ENCODE results near the gene SNX12. TPM values are rescaled to one million over a fixed set of nuclear protein-coding genes. Genes with fewer than 3 reads are reported as not detected.

Gene SNX12
- total RNA-seq (2014; rRNA removed; shearing (Covaris generic)): 75.6 and 86.4 TPM in 2 replicates

GRCh38 chrX:71068044-71068918 is at the start of gene SNX12:
TSS of gene SNX12 (minus strand) at chrX:71068334. CDS start at chrX:71068306, 28 bp downstream.
- DNase-seq (ENCODE audit: low read depth): peak; percentile 97

- no peak for DNase-seq (ENCODE audit: low read depth)
Measured at GRCh38 chrX:71117358-71117757, 49.2 kb upstream of the SNX12 start.

DNA sequence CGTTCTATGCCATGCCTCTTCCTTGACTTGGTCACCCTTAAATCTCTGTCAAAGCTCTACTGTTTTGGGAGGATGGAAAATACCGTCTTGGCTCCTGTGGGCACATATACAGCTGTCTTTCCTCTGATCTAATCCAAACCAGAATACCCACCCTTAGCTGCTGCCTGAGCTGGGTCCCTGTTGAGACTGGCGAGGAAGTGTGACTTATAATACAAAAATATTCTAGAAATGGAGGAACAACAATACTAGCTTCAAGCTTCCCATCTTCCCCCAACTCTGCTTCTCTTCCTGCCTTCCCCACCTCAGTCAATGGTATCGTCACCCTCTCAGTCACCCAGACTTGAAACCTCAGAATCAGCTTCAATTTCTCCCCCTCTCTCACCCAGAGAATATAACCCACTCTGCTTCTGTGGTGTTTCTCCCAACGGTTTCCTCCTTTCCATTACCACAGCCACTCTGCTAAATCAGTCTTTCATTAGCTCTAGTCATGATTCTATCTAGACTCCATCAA is 43.8 kb upstream of the SNX12 start:
- DNase-seq (ENCODE audit: low read depth): no peak

GRCh38 chrX:71111141-71111843 is 43.2 kb upstream of the SNX12 start, which contains the start of gene IL2RG:
TSS of gene IL2RG (minus strand) at chrX:71111577. CDS start at chrX:71111539, 38 bp downstream.
- DNase-seq (ENCODE audit: low read depth): no peak

DNA sequence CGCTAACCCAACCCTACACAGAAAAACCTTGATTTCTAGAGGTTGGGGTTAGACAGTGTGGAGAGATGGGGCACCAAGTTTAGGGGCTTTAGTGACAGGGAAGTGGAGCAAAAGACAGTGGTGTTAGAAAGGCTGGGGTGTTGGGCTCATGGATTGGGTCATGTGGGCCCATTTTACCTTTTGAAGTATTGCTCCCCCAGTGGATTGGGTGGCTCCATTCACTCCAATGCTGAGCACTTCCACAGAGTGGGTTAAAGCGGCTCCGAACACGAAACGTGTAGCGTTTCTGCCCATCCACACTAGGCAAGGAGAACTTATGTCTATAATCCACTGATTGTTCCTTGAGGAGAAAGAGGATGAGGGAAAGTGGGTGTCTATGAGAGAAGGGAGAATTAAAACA is 40.9 kb upstream of the SNX12 start:
- no peak for DNase-seq (ENCODE audit: low read depth)

DNA sequence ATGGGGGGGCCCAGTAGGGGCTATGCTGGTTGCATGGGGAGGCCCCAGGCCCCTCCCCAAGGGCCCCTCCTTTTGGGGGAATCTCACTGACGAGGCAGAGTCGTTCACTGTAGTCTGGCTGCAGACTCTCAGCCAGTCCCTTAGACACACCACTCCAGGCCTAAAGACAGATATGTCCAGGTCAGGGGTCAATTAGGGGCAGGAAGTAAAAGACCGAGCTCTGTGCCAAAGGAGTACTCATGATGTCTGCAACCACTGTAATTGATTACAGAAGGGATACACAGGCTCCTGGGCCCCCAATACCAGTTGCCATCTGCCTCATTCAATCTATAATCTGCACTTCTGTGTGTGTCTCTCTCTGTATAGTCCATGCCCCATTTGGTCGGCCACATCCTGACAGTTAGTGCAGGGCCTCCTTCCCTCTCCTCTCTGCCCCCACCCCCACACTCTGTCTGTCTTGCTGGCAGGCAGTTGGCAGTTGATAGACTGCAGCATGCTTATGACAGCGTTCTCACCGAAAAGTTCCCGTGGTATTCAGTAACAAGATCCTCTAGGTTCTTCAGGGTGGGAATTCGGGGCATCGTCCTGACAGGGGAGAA is 39.7 kb upstream of the SNX12 start:
- no peak for DNase-seq (ENCODE audit: low read depth)

GRCh38 chrX:71107245-71107644 is 39.1 kb upstream of the SNX12 start:
- DNase-seq (ENCODE audit: low read depth): no peak

DNA sequence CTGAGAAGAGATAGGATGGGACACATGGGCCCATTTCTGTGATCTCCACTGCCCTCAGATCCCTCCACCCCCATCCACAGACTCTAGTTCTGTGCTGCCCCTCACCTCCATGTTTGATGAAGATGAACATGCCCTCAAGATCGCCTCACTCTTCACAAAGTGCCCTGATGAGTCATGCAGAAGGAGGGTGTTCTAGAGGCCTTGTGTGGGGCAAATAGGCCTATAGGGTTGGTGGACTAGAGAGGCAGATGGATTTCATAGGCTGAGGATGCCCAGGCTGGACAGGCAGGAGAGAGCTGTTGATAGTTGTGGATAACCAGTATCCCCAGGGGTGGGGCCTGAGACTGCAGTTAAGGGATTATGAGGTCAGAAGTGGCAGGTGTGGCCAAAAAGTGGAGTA is 38.3 kb upstream of the SNX12 start, which contains the start of gene CXorf65:
TSS of gene CXorf65 (minus strand) at position 314 of the 400 bp plus-strand sequence. CDS start at position 130, 184 bp downstream.
- peak; percentile 10 for DNase-seq (ENCODE audit: low read depth)

- DNase-seq (ENCODE audit: low read depth): no peak
Measured at GRCh38 chrX:71105628-71106027, 37.5 kb upstream of the SNX12 start.

DNA sequence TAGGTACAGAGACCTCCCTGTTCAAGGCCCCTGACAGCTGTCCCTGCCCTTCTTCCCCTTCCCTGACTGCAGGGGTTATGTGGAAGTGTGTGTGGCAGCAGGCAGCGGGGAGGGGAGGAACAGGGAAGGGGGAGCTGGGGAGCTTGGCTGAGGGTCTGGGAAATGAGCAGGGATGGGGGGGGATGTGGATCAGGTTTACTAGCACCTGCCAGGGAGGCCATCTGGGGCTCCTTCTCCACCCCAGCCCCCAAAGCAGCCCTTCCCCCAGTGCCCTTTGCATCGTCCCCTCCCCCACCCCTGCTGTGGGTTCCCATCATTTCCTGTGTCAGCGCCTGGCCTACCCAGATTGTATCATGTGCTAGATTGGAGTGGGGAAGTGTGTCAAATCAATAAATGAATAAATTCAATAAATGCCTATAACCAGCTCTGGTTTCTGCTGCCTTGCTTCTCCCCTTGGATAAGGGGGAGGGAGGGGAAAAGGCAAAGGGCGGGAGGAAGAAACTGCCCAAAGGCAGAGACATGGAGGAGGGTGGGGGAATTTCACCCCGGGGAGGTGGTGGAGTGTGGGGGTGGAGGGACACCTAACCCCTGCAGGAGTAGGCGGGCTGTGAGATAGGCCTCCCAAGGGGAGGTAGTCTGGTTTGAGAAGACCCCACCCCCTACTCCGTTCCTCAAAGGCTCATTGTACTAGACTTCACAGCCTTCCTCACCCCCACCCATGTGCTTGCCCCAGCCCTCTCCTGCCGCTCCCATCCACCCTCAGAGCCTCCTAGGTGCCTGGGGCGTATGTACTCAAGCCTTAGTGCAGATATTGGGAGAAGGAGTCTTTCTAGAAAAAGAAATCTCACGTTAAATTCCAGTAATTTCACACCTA is 35.2 kb upstream of the SNX12 start:
- no peak for DNase-seq (ENCODE audit: low read depth)

GRCh38 chrX:71102292-71102691 is 34.2 kb upstream of the SNX12 start:
- DNase-seq (ENCODE audit: low read depth): no peak

DNA sequence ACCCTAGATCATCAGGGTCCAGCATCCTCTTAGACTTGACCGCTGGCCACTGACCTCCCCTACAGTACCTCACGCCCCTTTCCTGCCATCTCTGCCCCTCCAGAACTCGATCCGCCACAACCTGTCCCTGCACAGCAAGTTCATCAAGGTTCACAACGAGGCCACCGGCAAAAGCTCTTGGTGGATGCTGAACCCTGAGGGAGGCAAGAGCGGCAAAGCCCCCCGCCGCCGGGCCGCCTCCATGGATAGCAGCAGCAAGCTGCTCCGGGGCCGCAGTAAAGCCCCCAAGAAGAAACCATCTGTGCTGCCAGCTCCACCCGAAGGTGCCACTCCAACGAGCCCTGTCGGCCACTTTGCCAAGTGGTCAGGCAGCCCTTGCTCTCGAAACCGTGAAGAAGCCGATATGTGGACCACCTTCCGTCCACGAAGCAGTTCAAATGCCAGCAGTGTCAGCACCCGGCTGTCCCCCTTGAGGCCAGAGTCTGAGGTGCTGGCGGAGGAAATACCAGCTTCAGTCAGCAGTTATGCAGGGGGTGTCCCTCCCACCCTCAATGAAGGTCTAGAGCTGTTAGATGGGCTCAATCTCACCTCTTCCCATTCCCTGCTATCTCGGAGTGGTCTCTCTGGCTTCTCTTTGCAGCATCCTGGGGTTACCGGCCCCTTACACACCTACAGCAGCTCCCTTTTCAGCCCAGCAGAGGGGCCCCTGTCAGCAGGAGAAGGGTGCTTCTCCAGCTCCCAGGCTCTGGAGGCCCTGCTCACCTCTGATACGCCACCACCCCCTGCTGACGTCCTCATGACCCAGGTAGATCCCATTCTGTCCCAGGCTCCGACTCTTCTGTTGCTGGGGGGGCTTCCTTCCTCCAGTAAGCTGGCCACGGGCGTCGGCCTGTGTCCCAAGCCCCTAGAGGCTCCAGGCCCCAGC is 32.7 kb upstream of the SNX12 start:
- no peak for DNase-seq (ENCODE audit: low read depth)

DNA sequence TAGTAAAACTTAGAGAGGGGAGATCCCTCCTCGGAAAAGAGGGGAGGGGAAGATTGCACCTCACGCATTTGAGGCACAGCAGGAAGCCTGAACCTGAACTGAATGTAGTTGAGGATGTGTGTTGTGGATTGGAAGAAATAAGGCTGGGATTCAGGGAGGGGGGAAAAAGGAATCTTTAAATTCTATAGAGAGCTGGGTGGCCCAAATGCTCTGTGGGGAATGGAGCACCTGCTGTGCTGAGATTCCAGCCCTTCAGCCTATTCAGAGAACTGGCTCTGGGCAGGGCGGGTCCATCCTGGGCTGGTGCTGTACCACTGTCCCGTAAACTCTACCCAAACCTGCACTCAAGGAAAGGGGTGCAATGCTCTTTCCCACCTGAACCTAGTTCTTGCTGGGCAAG is 31.6 kb upstream of the SNX12 start:
- DNase-seq (ENCODE audit: low read depth): no peak

DNA sequence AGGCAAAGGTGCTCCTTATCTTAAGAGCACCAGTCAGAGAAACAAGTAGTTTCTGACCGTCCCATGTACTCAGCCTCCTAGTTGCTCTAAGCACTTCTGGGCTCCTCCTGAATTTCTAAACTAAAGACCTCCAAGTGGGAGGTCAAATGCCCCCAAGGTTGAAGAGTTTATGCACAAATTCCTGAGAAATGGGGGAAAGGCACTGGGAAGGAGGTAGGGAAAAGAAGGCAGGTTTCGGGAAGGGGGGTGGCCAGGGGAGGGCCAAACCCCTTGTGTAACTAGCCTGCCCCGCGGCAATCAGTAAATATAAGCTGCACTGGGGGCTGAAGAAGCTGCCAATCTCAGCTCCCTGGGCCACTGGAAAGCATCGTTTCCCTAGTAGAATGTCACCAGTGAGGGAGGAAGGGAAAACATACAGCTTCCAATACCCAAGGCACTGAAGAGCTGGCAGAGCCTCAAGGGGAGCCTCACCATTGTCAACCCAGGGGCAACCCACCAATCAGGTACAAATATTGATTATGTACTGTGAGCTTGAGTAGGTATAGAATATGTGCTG is 30.9 kb upstream of the SNX12 start:
- DNase-seq (ENCODE audit: low read depth): no peak

DNA sequence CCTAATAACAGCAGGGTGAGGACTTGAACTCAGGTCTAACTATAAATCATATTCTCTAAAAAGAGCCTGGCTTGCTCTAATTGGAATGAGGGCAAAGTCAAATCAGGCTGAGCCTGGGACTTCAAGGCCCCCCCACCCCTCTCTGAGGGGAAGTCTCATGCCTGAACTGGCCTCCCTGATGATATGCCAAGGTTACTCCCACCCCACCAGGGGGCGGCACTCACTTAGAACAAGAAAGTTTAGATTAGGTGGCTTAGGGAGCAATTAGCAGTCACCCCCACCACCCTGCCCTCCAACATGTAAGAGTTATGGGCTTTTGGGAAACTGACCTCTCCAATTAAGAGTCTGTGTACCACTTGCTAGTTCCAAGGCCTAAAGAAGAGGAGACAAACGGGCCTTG is 30.2 kb upstream of the SNX12 start:
- peak; percentile 52 for DNase-seq (ENCODE audit: low read depth)

DNA sequence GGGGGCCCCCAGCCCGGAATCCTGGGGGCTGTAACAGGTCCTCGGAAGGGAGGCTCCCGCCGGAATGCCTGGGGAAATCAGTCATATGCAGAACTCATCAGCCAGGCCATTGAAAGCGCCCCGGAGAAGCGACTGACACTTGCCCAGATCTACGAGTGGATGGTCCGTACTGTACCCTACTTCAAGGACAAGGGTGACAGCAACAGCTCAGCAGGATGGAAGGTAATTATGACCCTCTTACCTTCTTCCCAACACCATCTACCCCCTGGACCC is 28.6 kb upstream of the SNX12 start:
- DNase-seq (ENCODE audit: low read depth): no peak

- DNase-seq (ENCODE audit: low read depth): peak; percentile 58
Measured at GRCh38 chrX:71095981-71096759, 28.0 kb upstream of the SNX12 start.

DNA sequence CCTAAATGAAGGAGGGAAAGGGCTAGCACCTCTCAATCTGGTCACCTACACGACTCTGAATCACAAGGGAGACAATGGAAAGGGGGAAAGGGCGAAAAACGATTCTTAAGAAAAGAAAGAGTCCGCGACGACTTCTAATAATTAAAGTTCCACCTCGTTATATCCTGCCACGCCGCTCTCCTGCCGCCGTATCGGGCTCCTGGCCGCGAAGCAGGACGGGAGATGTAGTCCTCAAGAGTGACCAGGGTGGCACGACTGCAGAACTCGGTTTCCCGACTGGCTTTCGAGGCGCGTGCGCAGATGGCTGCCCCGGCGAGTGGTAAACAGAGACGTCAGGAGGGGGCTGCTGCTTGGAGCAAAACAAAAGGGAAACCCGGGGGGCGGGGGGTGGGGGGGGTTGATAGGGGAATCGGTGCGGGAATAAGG is 27.4 kb upstream of the SNX12 start, which contains the start of gene FOXO4:
TSS of gene FOXO4 (plus strand) at position 297 of the 426 bp plus-strand sequence. CDS start 678 bp downstream, outside the sequence.
- peak; percentile 85 for DNase-seq (ENCODE audit: low read depth)

GRCh38 chrX:71095033-71095432 is 26.9 kb upstream of the SNX12 start:
- DNase-seq (ENCODE audit: low read depth): no peak

Measured in RPMI7951 (cell line).